Middle frontal gyrus (tissue), 1 donor: ENCODE measurements around the gene MACROD1.
"Not testable (repeated sequence)": the region's sequence is repeated elsewhere in the genome, so short reads cannot be mapped to it uniquely, and the experiment has no call there.

Experiments
- DNase-seq: peaks from one replicate; pipeline ENCODE4 v3.0.0-alpha.2; 2015; ENCODE audit warnings: low spot score; ENCODE audit errors: extremely low spot score

Gene MACROD1

DNA sequence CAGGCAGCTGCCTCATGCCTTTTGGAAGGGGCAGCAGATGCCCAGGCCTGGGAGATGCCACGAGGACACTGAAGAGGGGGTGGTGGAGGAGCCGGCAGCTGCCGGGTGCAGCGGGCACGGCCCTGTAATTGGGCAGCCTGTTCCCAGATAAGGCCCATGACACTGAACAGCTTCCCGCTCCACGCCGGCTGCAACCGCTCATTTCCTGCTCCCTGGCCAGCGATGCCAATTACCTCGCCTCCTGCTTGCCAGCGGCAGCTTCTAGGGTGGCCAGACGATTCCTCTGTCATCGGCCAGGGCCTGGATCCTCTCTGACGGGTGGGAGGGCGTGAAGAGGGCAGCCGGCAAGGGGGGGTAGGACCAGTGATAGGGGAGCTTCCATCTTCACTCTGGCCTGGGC, 107.4 kb downstream of the MACROD1 start:
- no peak for DNase-seq

DNA sequence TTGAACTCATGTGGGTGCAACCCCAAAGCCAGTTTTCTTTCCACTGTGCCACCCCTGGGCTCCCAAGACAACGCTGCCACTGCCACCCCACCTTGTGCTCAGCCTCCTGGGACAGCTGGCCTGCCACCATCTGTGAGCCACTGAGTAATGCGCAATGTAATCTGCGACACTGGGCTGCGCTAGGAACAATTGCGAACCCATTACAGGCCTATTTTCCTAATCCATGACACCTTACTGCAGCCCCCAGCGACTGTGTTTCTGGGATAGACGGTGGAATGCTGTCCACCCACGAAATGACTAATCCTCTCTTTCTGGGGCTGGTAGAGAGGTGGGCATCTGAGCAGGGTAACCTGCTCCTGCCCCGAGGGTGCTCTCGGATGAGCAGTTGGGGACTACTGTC, 108.0 kb downstream of the MACROD1 start:
- no peak for DNase-seq

DNA sequence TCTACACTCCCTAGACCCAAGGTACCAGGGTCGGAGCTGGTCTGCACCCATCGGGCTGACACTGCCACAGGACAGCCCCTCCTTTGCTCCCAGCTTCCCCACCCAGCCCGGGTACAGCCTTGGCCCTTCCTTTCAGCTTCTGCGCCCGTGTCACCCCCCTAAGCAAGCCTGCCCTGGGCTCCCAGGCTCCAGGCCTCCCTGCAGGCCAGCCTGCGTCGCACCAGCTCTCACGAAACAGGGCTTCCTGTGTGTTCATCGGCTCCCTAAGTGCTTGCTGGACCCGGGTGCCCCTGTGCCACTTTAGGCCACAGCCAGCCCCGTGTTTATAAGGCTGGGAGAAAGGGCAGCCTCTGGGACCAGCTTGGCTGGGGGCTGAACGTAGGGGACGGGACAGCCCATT, 109.1 kb downstream of the MACROD1 start:
- peak; percentile 1 for DNase-seq

DNA sequence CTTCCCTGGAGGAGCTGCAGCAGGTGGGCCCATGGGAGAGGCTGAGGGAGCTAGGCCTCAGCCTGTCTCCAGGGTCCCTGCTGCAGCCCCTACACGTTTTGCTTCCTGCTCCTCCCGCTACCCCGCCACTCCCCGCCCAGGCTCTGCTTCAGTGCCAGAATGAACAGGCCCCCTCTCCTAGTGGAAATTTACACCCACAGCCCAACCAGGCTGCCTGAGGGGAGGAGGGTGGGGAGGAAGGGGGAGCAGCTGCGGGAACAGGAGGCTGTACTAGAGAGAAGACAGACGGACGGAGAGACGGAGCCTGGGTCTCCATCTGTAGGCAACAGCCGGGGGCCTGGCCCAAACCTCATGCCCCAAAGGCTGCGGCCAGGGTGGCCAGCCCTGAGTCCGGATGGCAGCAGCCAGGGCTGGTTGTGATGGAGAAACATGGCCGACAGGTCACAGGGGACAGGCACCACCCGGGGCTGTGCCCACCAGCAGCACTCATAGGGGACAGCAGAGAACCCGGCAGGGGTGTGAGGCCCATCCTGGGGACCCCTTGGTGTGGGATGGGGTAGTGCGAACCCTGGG, 109.6 kb downstream of the MACROD1 start:
- peak; percentile 3 for DNase-seq

DNA sequence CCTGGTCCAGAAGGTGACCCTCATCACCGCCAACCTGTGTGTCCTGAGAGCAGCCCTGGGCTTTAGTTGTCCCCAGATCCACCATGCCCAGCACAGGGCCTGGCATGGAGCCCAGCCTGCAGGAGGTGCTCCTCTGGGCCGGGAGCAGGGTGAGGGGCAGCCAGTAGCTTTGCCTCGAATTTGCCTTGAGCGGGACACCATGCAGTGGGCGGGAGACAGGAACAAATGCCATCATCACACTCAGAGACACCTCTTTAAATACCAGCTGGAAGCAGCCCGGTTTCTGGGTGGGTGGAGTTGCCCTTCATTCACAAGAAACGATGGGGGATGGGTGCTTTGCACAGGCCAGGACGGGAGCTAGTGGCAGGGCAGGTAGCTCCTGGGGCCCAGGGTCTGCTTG, 110.8 kb downstream of the MACROD1 start:
- DNase-seq = peak; percentile 47

DNA sequence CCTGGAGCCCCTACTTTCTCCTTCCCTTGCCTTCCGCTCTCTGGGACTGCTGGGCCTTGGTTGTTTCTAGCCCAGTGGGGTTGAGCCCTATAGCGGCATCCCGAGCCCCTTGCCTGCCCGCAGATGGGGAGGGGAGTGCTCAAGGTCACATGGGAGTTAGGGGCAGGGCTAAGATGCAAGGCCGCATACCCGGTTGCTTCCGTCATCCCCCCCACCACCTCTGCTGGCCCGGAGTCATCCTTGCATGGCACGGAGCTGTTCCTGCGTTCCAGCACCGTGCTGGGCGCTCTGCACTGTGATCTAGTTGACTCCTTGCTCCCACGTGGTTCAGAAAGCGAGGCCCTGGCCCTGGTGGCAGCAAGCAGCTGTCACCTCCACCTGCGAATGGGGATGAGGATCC, 112.2 kb downstream of the MACROD1 start:
- no peak for DNase-seq

DNA sequence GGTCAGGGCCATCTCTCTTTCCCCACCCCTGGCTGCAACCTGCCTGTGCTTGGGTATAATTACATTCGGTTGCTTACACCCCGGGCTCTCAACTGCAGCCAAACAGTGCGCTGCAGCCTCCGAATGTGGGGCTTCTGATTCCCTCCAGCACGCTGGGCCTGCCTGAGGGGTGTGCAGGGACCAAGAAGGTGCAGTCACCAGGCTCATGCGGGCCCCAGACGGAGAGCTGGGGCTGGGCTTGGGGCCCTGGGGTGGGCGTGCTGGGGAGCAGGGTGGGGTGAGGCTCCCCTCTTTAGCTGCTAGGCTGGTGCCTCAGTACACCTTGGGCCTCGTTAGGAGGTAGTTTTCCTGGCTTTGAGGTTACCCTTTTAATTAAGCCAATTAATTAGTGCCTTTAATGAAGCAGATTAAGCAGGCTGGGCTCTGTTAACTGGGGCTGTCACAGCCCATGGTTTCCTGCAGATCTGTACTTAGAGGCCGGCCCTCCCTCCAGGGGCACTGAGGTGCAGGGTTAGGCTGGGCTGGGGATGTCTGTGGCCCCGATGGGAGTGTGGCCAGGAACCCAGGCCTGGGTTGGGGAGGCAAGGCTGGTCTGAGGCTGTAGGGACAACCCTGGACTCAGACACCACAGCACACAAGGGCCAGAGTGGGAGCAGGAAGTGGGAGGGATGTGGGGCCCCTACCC, 112.8 kb downstream of the MACROD1 start:
- no peak for DNase-seq

DNA sequence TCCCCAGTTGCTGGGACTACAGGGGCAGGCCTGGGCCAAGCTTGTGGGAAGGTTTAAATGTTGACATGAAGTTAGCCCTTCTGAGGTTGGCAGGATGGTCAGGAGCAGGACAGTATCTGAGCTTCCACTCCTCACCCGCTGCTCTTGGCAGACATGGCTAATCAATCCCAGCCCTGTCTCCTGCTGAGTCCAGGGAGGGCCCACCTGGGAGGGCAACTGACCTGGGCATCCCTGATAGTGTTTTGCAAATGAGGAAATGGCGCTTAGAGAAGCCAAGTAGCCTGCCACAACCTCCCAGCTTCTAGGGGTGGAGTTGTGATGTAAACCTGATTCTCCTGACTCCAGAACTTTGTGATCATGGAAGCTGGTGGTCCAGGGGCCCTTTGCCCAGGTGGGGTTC, 113.5 kb downstream of the MACROD1 start:
- no peak for DNase-seq

DNA sequence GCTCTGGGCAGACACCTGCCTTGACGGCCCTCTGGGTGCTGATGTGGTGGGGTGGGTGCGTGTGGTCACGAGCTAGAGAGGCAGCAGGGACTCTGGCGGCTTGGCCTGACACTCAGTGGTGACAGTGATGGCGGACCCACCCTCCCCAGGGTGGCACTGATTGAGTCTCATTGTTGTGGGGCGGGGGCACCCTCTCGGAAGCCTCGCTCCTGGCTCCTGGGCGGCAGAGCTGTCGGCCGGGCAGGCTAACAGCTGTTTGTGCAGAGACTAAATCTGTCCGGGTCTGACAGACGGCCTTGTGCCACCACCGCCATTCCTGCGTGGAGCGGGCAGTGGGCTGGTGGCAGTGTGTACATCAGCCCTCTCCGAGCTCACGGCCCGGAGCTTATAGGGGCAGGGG, 114.6 kb downstream of the MACROD1 start:
- DNase-seq = no peak

DNA sequence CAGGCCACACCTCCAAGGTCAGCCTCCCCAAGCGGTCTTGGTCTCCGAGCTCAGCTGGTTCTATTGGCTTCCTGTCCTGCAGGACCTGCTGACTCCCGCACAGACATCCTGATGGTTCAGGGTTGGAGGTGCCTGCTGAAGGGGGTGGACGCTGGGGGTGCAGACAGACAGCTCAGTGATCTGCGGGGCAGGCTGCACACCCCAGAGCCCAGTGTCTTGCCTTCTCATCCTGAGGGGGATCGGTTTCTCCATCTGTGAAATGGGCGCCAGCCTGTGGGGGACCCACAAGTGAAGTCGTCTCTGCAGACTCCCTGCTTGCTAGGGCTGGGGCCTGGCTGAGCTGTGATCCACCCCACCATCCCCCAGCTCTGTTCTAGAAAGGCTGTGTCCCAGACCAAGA, 116.4 kb downstream of the MACROD1 start:
- no peak for DNase-seq

DNA sequence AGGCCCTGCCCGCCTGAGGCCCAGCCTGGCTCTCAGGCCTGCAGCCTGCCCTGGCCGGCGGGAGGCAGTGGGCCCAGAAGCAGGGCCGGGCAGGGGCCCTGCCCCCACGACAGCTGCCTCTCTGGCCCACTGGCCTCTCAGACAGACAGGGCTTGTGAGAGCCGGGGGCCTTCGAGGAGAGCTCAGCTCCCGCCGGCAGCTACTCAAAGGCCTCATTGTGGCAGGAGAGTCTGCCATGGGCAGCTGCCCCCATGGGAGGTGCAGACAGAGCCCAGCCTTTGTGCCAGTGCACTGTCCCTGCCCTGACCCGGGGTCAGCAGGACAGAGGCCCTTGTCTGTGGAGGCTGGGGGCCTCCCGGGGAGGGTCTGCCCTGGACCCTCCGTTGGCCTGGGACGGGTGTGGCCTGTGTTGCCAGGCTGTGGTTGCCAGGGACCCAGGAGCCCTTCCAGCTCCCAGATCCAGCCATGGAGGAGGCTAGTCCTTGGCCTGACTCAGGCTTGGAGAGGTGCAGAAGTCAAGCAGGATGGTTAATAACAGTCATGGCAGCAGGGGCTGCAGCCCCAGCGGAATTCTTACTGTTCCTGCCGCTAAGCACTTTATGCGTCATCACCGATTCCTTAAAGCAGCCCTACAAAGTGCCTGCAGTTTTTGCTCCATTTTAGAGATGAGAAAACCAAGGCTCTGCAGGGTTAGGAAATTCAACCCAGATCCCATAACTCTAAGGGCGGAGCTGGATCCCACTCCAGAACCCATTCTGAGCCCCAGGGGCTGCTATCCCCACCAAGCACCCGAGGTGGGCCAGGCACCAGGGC, 117.7 kb downstream of the MACROD1 start:
- DNase-seq = peak; percentile 93

DNA sequence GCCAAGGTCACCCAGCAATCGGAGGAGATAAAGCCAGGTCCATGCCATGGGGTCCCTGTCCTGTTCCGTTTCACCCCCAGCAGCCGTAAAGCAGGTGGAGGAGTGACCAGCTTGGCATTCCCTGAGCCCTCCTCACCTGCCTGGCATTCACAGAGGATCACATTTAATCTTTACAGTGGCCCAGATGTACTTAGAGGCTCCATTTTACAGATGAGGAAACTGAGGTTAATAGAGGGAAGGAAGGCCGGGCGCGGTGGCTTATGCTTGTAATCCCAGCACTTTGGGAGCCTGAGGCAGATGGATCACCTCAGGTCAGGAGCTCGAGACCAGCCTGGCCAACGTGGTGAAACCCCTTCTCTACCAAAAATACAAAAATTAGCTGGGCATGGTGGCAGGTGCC, 118.5 kb downstream of the MACROD1 start:
- not testable (repeated sequence) for DNase-seq

DNA sequence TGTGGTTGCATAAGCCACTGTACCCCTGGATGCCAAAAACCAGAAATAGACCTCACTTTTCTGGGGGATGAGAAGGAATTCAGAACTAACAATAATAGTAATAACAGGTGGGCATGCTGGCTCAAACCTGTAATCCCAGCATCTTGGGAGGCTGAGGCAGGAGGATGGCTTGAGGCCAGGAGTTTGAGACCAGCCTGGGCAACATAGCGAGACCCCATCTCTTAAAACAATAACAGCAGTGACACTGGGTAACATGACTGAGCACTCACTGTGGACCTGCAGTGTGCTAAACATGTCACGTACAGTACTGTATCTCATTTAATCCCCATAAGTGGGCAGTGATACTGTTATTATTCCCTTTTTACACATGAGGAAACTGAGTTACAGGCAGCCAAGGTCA, 120.2 kb downstream of the MACROD1 start:
- no peak for DNase-seq

DNA sequence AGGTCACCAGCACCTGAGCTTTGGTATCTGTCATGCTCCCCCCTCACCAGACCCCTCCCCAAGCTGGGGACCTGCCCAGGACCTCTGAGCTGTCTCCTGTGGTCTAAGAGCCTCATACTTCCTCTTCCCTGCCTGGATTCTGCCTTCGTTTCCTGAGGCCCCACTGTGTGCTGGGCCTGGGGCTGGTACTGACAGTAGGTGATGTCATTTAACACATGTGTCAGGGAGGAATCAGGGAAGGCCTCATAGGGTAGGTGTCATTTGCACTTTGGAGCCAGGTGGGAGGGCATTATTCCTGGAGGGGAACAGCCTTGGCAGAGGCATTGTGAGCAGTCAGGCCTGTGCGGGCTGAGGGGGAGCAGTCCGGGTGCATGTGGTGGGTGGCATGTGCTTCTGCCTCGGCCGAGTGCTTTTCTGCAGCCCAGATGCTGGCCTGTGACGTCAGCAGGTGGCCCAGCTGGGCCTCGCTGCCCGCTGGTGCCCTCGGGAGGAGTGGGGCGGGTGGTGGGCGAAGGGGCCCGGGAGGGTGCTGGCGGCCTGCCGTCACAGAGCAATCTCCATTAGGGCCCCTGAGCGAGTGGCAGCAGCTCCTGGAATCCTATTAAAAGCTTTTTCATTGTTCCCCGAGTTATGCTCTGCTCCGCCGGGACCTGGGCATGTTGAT, 121.1 kb downstream of the MACROD1 start:
- no peak for DNase-seq

DNA sequence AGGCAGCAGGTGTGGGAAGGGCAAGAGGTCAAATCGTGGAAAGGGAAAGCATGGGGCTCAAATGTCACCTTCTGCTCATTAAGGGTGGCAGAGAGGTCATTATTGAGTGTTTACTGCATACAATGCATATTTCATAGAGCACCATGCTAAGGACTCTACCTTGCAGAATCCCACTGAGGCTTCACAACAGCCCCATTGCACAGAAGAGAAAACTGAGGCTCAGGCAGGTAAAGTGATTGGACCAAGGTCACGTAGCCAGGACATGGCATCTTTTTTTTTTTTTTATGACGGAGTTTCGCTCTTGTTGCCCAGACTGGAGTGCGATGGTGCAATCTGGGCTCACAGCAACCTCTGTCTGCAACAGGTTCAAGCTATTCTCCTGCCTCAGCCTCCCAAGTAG, 122.4 kb downstream of the MACROD1 start:
- DNase-seq = no peak

DNA sequence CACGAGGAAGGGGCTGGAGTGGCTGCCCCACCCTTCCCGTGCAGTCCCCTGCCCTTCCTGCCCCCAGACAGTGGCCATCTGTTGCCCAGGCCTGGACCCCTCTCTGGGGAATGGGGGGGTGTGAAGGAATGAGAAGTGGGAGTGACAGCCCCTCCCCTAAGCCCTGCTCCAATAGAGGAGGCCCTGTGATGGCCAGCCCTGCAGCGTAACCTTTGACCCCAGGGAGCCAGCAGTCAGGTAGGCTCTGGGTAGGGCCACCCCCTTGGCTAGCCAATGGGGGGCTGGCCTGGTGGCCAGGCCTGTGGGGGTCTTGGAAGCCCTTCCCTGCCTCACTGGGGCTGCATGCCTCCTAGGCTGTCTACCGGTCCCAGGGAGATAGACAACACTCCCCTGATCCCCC, 123.6 kb downstream of the MACROD1 start:
- DNase-seq = no peak

DNA sequence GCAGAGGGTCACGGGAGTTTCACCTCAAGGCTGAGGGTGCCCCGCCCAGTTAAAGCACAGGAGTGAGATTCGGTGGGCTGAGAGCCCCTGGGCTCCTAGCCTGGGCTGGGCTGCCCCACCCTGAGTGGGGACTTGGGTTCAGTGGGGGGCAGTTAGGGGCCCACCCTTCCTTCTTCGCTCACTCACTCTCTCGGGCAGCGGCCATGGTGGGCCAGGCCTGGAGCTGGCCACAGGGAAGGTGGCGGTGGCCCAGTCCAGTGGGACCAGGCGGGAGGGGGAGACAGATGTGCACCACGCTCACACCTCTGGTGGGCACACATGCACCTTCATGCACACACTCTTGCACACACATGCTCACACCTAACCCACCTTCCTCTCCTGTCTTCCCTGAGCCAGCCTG, 124.1 kb downstream of the MACROD1 start:
- DNase-seq = no peak

DNA sequence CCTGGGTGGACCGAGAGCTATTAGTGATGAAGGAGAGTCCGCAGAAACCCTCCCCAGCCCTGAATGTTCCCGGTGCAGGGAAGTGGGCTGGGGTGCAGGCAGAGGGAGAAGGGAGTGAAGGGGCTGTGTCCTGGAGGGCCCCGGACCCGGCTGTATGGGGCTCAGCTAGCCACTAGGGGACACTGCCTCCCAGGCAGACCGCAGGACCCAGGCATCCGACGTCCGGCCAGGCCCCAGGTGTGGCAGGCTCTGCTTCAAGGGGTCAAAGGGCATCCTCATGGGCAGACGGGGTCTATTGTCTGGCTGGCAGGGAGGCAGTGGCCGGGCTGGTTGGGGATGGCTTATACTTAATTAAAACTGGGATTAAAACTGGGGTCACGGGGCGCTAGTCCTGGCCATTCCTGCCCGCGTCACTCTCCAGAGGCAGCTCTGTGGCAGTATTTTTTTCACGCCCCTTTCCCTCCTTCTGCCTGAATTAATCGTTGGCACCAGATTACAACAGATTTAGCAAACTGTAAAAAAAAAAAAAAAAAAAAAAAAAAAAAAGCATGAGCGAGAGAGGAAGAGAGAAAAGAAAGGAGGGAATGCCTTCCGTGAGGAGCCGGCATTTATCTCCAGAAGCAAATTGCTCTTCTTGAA, 125.1 kb downstream of the MACROD1 start:
- DNase-seq = no peak

DNA sequence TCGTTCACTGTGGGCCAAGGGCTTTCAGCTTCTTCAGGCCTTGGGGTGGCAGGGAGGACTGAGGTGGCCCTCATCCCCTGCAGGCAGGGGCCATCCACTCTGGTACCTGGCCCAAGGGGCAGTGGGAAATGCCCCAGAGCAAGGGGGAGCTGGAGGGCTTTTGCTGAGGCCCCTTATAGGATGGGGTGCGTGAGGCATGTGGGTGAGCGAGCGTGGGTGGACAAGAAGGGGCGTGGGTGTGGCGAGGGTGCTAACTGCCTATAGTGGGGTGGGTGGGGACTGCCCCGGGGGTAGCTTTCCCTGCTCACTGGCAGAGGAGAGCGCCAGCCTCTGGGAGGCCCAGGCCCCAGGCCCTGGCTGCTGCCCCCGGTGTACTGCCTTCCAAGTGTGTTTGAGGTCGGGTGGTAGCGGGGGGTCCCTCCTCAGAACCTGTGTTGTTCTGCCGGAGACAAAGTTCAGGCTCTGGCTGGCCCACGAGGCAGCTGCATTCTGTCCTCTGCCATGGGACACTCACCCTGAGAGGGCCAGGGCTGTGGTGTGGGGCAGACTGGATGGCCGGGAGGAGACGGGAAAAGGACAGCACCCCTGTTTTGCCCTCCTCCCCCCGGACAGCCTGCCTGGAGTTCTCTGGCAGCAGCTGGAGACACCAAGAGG, 126.8 kb downstream of the MACROD1 start:
- DNase-seq = no peak

DNA sequence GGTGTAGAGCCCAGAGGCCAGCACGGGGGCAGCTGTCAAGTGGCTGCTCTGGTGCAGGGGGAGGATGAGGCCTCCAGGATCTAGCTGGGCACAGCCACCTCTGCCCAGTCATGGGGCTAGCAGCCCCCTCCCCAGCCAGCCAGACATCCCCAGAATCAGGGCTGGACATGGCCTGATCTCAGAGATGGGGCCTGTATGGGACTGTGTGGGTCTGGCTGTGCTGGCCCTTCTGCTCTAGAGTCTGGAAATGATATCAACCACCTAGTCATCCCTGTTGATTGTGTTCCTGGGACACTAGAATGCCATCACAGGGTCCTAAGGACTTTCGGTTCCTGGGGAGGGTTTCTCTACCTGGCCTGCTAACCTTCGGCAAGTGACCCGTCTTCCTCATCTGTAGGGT, 127.4 kb downstream of the MACROD1 start:
- no peak for DNase-seq

DNA sequence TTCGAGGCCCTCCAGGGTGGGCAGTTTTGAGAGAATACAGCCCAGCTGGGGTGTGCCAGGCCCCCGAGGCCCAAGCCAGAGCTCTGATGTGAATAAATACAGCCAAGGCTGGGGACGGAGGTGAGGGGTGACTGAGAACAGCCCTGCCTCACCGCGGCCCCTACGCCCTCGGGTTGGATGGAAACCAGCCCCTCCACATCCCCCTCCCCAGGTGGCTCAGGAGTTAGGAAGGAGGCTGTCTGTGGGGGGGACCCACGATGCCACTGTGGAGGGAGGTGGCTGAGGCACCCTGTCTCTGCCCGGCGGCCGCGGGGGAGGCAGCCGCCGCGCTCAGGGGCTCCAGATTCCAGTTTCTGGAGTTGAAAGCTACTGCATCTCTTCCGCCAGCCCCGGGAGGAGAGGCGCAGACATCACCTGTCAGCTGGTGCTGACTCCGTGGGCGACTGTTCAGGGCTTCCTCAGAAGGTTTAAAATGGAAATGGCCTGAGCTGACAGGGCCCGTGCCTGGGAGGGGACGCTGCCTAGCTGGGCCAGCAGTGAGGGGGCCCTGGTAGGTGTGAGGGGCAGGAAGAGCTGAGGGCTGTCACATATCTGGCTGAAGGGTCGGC, 128.8 kb downstream of the MACROD1 start:
- peak; percentile 18 for DNase-seq
